Endometrium (tissue), 2 donors: ENCODE results near the gene HNRNPA3.
"Not testable (repeated sequence)": the region's sequence is repeated elsewhere in the genome, so short reads cannot be mapped to it uniquely, and the experiment has no call there.

Source experiments
- FAIRE-seq: peaks from 2 replicates; lab custom pipeline; 2012; peaks lifted over from hg19 to GRCh38; lab: Jason Lieb, UNC
- donor health status: control.
- donor health status: control.

Gene HNRNPA3

GRCh38 chr2:177256026-177256425 lies 43.4 kb downstream of the HNRNPA3 start:
- no peak for FAIRE-seq

- FAIRE-seq, result no peak
Measured at GRCh38 chr2:177256695-177257094, 44.1 kb downstream of the HNRNPA3 start.

- FAIRE-seq, result no peak
Measured at GRCh38 chr2:177257471-177257870, 44.9 kb downstream of the HNRNPA3 start.

GRCh38 chr2:177258059-177258458 lies 45.5 kb downstream of the HNRNPA3 start:
- FAIRE-seq, result no peak

- FAIRE-seq, result no peak
Measured at GRCh38 chr2:177260379-177260778, 47.8 kb downstream of the HNRNPA3 start.

GRCh38 chr2:177261116-177262060 lies 48.8 kb downstream of the HNRNPA3 start:
- no peak for FAIRE-seq

GRCh38 chr2:177262092-177262491 lies 49.5 kb downstream of the HNRNPA3 start:
- no peak for FAIRE-seq

- no peak for FAIRE-seq
Measured at GRCh38 chr2:177262958-177263450, 50.4 kb downstream of the HNRNPA3 start.

GRCh38 chr2:177263451-177264208 lies 51.0 kb downstream of the HNRNPA3 start:
- no peak for FAIRE-seq

GRCh38 chr2:177264209-177264692 lies 51.7 kb downstream of the HNRNPA3 start:
- FAIRE-seq, result no peak

- no peak for FAIRE-seq
Measured at GRCh38 chr2:177264693-177265587, 52.3 kb downstream of the HNRNPA3 start, which contains the start of gene NFE2L2. TSS of gene NFE2L2 (minus strand) at chr2:177264727. CDS start at chr2:177264576, 151 bp downstream.

- peak; percentile 57 for FAIRE-seq
Measured at GRCh38 chr2:177265824-177266817, 53.5 kb downstream of the HNRNPA3 start.

GRCh38 chr2:177266955-177267354 lies 54.4 kb downstream of the HNRNPA3 start:
- FAIRE-seq, result not testable (repeated sequence)

- no peak for FAIRE-seq
Measured at GRCh38 chr2:177268187-177268871, 55.7 kb downstream of the HNRNPA3 start.

- FAIRE-seq, result no peak
Measured at GRCh38 chr2:177268901-177269300, 56.3 kb downstream of the HNRNPA3 start.

- FAIRE-seq, result no peak
Measured at GRCh38 chr2:177270531-177270930, 57.9 kb downstream of the HNRNPA3 start.

GRCh38 chr2:177271981-177272666 lies 59.5 kb downstream of the HNRNPA3 start:
- FAIRE-seq, result no peak

GRCh38 chr2:177272765-177273164 lies 60.2 kb downstream of the HNRNPA3 start:
- FAIRE-seq, result no peak

- FAIRE-seq, result no peak
Measured at GRCh38 chr2:177273408-177273807, 60.8 kb downstream of the HNRNPA3 start.
